GM10847 (cell line): Measurements from ENCODE around the gene NUP107.

Experiments
- POLR2A ChIP-seq: IDR thresholded peaks from 2 replicates; pipeline ENCODE4 v1.6.1; 2011; ENCODE audit not compliant: insufficient read length; ENCODE audit errors: extremely low read depth

Gene NUP107

DNA sequence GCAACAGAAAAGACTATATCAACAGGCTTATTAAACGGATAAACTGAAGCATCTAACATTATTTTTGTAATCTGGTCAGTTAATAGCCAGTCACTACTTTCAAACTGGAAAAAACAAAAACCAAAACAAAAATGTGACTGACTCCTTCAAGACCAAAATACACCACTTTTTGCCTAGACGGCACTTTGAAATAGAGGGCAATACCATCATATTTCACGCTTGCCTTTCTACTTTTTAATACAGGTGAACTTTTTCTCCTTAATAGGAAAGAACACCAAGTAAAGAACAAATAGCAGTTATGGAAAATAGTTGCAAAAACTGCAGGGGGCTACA is 550 bp upstream of the NUP107 start:
- no peak for TF ChIP-seq POLR2A

GRCh38 chr12:68695454-68695853 is 8.7 kb downstream of the NUP107 start:
- TF ChIP-seq POLR2A, result no peak

DNA sequence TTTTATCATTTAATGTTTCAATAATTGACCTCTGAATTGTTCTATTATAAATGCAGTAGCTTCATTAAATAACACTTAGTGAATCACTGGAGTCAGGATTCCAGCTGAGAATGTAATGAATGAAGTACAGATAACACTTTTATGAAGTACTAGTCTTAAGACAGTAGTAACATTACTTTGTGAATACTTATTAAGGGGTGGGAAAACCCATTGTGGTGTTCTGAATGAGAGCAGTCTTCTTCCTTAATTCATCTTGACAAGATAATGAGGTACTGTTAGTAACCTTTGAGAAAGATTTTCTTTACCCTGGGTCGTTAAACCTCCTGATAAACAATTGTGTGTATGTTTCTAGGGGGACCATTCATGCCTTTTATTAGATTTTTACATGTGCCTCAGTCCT is 12.7 kb downstream of the NUP107 start:
- TF ChIP-seq POLR2A, result no peak

GRCh38 chr12:68727776-68728175 is 41.0 kb downstream of the NUP107 start:
- no peak for TF ChIP-seq POLR2A

- no peak for TF ChIP-seq POLR2A
These were observed 46.9 kb downstream of the NUP107 start for GRCh38 chr12:68733661-68734071.

DNA sequence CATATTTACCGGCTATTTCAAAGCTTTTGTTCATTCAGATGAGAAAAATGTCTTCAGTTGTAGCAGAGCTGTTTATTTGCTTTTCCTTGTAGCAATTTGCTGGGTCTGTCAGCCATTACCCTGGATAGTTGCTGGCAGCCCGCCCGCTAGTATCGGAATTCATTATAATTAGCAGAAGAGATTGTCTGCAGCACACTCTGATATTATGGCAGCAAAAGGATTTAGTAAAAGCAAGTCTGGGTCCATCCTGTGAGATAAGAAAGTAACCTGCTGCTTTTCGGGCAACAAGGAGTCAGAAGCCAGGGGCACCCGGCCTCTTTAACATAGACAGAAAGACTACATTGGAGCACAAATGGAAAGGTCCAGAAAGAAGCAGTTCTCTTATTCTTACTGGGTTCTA is 53.1 kb downstream of the NUP107 start:
- no peak for TF ChIP-seq POLR2A

- no peak for TF ChIP-seq POLR2A
These were observed 56.6 kb downstream of the NUP107 start for GRCh38 chr12:68743356-68743755.

- no peak for TF ChIP-seq POLR2A
These were observed 58.7 kb downstream of the NUP107 start for GRCh38 chr12:68745376-68745903.

GRCh38 chr12:68745904-68746571 is 59.3 kb downstream of the NUP107 start, which contains the start of gene SLC35E3:
Gene SLC35E3 (plus strand): TSS chr12:68746176. CDS start chr12:68746378, 202 bp downstream.
- TF ChIP-seq POLR2A, result peak; percentile 65

- TF ChIP-seq POLR2A, result no peak
These were observed 59.9 kb downstream of the NUP107 start for GRCh38 chr12:68746572-68747180.

- no peak for TF ChIP-seq POLR2A
These were observed 62.7 kb downstream of the NUP107 start for GRCh38 chr12:68749443-68749842.

DNA sequence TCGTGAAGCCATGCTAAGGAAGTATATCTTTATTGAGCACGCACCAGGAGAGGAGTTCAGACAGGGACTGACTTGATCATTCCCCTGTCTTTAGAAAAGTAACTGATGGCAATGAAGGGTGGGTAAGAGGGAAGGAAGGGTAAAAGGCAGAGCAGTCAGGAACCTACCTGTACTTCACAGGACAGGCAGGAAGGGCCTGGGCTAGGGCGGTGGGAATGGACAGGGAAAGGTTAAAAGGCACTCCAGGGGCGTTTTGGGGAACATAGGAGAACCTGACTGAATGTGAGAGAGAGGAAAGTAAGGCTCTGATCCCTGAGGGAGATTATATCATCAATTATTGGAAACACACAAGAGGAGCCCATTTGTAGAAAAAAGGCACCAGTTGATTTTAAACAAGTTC is 63.1 kb downstream of the NUP107 start:
- TF ChIP-seq POLR2A, result no peak

- TF ChIP-seq POLR2A, result no peak
These were observed 63.7 kb downstream of the NUP107 start for GRCh38 chr12:68750506-68750905.

DNA sequence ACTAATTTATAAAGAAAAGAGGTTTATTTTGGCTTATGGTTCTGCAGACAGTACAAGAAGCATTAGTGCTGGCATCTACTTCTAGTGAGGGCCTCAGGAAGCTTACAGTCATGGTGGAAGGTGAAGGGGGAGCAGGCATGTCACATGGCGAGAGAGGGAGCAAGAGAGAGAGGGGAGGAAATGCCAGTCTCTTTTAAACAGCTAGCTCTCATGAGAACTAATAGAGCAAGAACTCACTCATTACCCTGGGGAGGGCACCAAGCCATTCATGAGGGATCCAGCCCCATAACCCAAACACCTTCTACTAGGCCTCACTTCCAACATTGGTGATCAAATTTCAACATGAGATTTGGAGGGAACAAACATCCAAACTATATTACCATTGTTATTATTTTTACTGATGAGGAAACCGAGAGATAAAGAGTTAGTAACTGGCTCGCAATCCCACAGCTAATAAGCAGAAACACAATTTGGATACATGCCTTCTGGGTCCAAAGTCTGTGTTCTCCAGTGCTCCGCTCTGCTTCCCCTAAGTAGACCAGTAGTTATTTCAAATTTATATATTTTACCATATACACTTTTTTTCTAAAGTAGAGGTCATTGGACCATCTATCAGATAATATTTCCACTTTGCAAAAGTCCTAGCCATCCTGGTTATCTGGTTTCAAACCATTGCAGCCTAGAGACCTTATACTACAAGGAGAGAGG is 68.9 kb downstream of the NUP107 start:
- no peak for TF ChIP-seq POLR2A

DNA sequence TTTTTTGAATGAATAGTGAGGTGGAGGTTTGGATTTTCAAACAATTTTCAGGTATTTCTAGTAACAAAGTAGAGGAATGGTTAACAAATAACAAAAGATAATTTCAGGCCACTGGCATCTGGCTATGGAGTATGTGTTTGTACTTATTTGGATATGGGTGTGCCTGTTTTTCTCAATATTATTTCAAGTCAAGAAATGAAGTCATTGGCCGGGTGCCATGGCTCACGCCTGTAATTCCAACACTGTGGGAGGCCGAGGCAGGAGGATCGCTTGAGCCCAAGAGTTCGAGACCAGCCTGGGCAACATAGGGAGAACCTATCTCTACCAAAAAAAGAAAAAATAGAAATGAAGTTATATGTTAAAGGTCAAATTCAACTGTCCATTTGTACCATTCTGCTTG is 73.1 kb downstream of the NUP107 start:
- no peak for TF ChIP-seq POLR2A

GRCh38 chr12:68760806-68761441 is 74.1 kb downstream of the NUP107 start:
- TF ChIP-seq POLR2A, result no peak
